Left lung (tissue), 10 donors: Measurements from ENCODE around the gene RSPH1. TPM values are rescaled to one million over a fixed set of nuclear protein-coding genes. Genes with fewer than 3 reads are reported as not detected.

Source experiments
- ATAC-seq: fragments of 200-7000 bp; cut with Tn5 transposase; one replicate; pipeline ENCODE4 v1.9.1; 2020; ENCODE audit warnings: moderate library complexity
- DNase-seq, 4 donors: peaks; one replicate each; pipeline ENCODE4 v3.0.0-alpha.2; 2013 to 2020
- H3K27ac ChIP-seq, 2 donors: fragments of 200-600 bp; sonication (generic) in 1 of 2; one replicate each; pipeline versions ENCODE4 v1.5.0 to v1.8.0; 2020 to 2021
- H3K27me3 ChIP-seq, 2 donors: fragments of 200-600 bp; sonication (generic) in 1 of 2; one replicate each; pipeline versions ENCODE4 v1.5.0 to v1.8.0; 2020 to 2021
- H3K36me3 ChIP-seq, 2 donors: fragments of 200-600 bp; sonication (generic) in 1 of 2; one replicate each; pipeline versions ENCODE4 v1.5.0 to v1.8.0; 2020 to 2021
- H3K4me1 ChIP-seq, 2 donors: fragments of 200-600 bp; one replicate each; pipeline ENCODE4 v1.8.0; 2021
- H3K4me3 ChIP-seq, 2 donors: fragments of 200-600 bp; sonication (generic) in 1 of 2; one replicate each; pipeline versions ENCODE4 v1.5.0 to v1.8.0; 2020 to 2021; ENCODE audit warnings: mild to moderate bottlenecking in 1 of 2
- H3K9me3 ChIP-seq, 2 donors: fragments of 200-600 bp; sonication (generic) in 1 of 2; one replicate each; pipeline versions ENCODE4 v1.5.0 to v1.8.0; 2020 to 2021
- intact Hi-C, 2 donors: fragments of 100-400 bp; cut with DNase I; formaldehyde crosslinking; loops; one replicate each; pipeline versions ENCODE4 v1.11.2 to v1.14.2; 2022
- polyA plus RNA-seq, 6 donors: library from polyadenylated mRNA; unstranded; fragments of 120-200 nt; gene quantifications; one replicate each; pipeline ENCODE4 v1.2.1, GENCODE V29; 2013; ENCODE audit not compliant: insufficient read length in 6 of 6
- total RNA-seq, 2 donors: library from RNA; stranded (reverse); fragmentation: NEBNext Ultra II Directional; extraction: Animal tissue kit (Norgen Biotek cat#: 25700); gene quantifications; one replicate each; pipeline ENCODE4 v1.2.1, GENCODE V29; 2021
- TF ChIP-seq, protein P1 (sequence below), 2 donors: fragments of 200-600 bp; sonication (generic) in 1 of 2; IDR thresholded peaks; one replicate each; pipeline versions ENCODE4 v1.5.0 to v1.8.0; 2021; ENCODE audit warnings: antibody characterized with exemption in 2 of 2
- donor health status: DM: no; HTN: yes; CAD: no.
- donor health status: DM: no; HTN: no; CAD: no.

Gene RSPH1
- total and polyA plus RNA-seq, 8 donors: 0.73 to 27.3 (median 13.4) TPM

DNA sequence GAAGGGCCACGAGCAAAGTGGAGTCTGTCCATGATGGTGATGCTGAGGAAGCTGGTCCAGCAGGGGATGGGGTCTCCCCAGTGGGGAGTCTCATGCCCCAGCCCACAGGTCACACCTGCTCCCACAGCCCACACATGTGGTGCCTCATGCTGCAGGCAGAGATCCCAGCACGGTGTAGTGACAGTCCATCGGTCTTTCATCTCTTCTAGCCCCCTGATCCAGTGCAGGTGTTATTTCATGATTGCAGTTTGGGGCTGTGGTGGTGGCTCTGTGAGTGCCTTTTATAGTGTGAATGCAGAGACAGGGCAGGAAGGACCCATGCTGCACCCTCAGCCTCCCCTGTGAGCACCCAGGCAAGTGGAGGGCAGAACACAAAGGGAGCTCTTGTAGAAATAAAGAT lies 47.3 kb downstream of the RSPH1 start:
- Histone ChIP-seq H3K27me3 (no peaks in the 10 kb centered on the region), H3K9me3 (no peaks in the 10 kb centered on the region), H3K36me3 (no peaks in the 10 kb centered on the region), H3K4me1 (peaks cover 0 to 11% of the 10 kb centered on the region in 2 donors), H3K27ac (no peak overlapping the region), H3K4me3 (no peak overlapping the region)
- no peak for ATAC-seq
- TF ChIP-seq, protein P1, sequence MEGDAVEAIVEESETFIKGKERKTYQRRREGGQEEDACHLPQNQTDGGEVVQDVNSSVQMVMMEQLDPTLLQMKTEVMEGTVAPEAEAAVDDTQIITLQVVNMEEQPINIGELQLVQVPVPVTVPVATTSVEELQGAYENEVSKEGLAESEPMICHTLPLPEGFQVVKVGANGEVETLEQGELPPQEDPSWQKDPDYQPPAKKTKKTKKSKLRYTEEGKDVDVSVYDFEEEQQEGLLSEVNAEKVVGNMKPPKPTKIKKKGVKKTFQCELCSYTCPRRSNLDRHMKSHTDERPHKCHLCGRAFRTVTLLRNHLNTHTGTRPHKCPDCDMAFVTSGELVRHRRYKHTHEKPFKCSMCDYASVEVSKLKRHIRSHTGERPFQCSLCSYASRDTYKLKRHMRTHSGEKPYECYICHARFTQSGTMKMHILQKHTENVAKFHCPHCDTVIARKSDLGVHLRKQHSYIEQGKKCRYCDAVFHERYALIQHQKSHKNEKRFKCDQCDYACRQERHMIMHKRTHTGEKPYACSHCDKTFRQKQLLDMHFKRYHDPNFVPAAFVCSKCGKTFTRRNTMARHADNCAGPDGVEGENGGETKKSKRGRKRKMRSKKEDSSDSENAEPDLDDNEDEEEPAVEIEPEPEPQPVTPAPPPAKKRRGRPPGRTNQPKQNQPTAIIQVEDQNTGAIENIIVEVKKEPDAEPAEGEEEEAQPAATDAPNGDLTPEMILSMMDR (IDR thresholded peaks at IDR 0.05): no peak
- intact Hi-C loops: loop anchor here in 1 of 2 donors (10.0 kb wide), 1 partner anchor 304 kb away; no protein-coding TSS in a partner anchor
- no peak for DNase-seq

DNA sequence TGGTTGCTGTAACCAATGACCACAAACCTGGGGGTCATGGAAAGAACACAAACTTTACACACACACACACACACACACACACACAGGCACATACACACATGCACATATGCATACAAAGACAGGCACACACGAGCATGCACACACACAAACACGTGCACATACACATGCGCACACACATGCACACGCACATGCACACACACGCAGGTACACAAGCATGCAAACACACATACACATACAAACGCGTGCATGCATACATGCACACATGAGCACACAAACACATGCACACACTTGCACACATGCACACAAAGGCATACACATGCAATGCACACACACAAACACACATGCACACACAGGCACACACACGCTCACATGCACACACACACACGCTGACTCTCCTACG lies 48.3 kb downstream of the RSPH1 start:
- Histone ChIP-seq H3K4me1 (peaks cover 0 to 11% of the 10 kb centered on the region in 2 donors), H3K9me3 (no peaks in the 10 kb centered on the region), H3K36me3 (no peaks in the 10 kb centered on the region), H3K4me3 (no peak overlapping the region), H3K27me3 (no peaks in the 10 kb centered on the region), H3K27ac (no peak overlapping the region)
- intact Hi-C loops: loop anchor here in 1 of 2 donors (10.0 kb wide), 1 partner anchor 303 kb away; no protein-coding TSS in a partner anchor
- ATAC-seq (no peak), DNase-seq (no peak)
- TF ChIP-seq, protein P1 (IDR thresholded peaks at IDR 0.05): no peak

DNA sequence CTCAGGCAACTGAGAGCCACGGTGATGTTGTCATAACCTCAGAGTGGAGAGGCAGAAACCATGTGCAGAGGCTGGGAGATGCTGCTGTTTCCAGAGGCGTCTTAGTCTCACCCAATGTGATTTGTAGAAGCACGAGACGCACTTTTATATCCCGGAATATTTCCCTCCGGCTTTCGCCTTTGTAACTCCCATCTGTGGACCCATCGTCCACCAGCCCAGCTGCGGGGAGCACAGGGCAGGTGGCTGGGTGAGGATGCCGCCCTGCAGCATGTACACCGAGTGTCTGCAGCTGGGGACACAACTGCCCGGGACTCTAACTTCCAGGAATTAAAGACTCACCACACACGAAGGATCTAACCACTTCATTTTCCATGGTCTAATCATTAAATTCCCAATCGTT lies 48.8 kb downstream of the RSPH1 start:
- H3K27me3 ChIP-seq: no peaks in the 10 kb centered on the region
- no peak for DNase-seq
- no peak for ATAC-seq
- no peak overlapping the region for H3K4me3 ChIP-seq
- H3K4me1 ChIP-seq: peaks cover 0 to 11% of the 10 kb centered on the region in 2 donors
- H3K9me3 ChIP-seq: no peaks in the 10 kb centered on the region
- intact Hi-C loops: loop anchor here in 1 of 2 donors (10.0 kb wide), 1 partner anchor 302 kb away; no protein-coding TSS in a partner anchor
- no peaks in the 10 kb centered on the region for H3K36me3 ChIP-seq
- no peak overlapping the region for H3K27ac ChIP-seq
- TF ChIP-seq, protein P1 (IDR thresholded peaks at IDR 0.05): no peak

DNA sequence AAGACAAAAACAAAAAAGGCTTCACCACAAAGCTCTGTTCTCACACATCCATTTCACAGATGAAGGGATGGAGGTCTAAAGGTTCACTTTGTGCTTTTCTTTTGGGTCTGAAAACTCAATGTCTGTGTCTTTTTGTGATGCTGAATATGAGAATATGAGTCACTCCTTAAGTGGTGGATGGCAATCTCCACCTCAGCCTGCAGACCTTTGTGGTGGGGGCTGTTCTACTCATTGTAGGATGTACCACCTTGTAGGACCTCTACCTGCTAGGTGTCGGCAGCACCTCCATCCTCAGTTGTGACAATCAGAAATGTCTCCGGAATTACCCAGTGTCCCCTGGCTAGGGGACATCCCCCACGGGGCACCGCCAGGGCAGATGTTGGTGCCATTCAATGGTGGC lies 49.5 kb downstream of the RSPH1 start:
- intact Hi-C loops: loop anchor here in 1 of 2 donors (10.0 kb wide), 1 partner anchor 302 kb away; no protein-coding TSS in a partner anchor
- DNase-seq (no peak), ATAC-seq (no peak)
- no peaks in the 10 kb centered on the region for H3K9me3 ChIP-seq
- TF ChIP-seq, protein P1 (IDR thresholded peaks at IDR 0.05): no peak
- H3K4me3 ChIP-seq: no peak overlapping the region
- no peak overlapping the region for H3K27ac ChIP-seq
- no peaks in the 10 kb centered on the region for H3K36me3 ChIP-seq
- peaks cover 0 to 11% of the 10 kb centered on the region in 2 donors for H3K4me1 ChIP-seq
- no peaks in the 10 kb centered on the region for H3K27me3 ChIP-seq

GRCh38 chr21:42445311-42445710 lies 50.7 kb downstream of the RSPH1 start:
- Histone ChIP-seq H3K9me3 (no peaks in the 10 kb centered on the region), H3K4me1 (peaks cover 0 to 7% of the 10 kb centered on the region in 2 donors), H3K27me3 (no peaks in the 10 kb centered on the region), H3K27ac (no peak overlapping the region), H3K36me3 (no peaks in the 10 kb centered on the region), H3K4me3 (no peak overlapping the region)
- TF ChIP-seq, protein P1 (IDR thresholded peaks at IDR 0.05): no peak
- intact Hi-C loops: loop anchor here in 1 of 2 donors (10.0 kb wide), 1 partner anchor 301 kb away; no protein-coding TSS in a partner anchor
- ATAC-seq (no peak), DNase-seq (no peak)
